HG02610 (cell line): ENCODE measurements around the gene USP11.
A peak's percentile ranks its signal among the peaks of the same experiment; 100 is the strongest.

Experiments used
- ATAC-seq: cut with Tn5 transposase; IDR thresholded peaks from one replicate; pipeline ENCODE4 v1.9.1; 2021; ENCODE audit warnings: mild to moderate bottlenecking, moderate library complexity; ENCODE audit not compliant: unreplicated experiment

The USP11 gene

GRCh38 chrX:47202877-47203276 is 29.9 kb upstream of the USP11 start:
- ATAC-seq, result no peak

GRCh38 chrX:47204970-47205369 is 27.8 kb upstream of the USP11 start:
- no peak for ATAC-seq

GRCh38 chrX:47206316-47206715 is 26.5 kb upstream of the USP11 start:
- ATAC-seq, result no peak

GRCh38 chrX:47208108-47208507 is 24.7 kb upstream of the USP11 start:
- ATAC-seq, result no peak

- no peak for ATAC-seq
These were observed 23.1 kb upstream of the USP11 start for GRCh38 chrX:47209508-47210238.

GRCh38 chrX:47210661-47211425 is 22.0 kb upstream of the USP11 start:
- no peak for ATAC-seq

- no peak for ATAC-seq
These were observed 20.2 kb upstream of the USP11 start for GRCh38 chrX:47212381-47213293.

GRCh38 chrX:47214435-47215077 is 18.3 kb upstream of the USP11 start:
- no peak for ATAC-seq

GRCh38 chrX:47215291-47215900 is 17.4 kb upstream of the USP11 start:
- no peak for ATAC-seq

- no peak for ATAC-seq
These were observed 16.4 kb upstream of the USP11 start for GRCh38 chrX:47216393-47216925.

- no peak for ATAC-seq
These were observed 15.5 kb upstream of the USP11 start for GRCh38 chrX:47217121-47217851.

- peak; percentile 92 for ATAC-seq
These were observed 14.9 kb upstream of the USP11 start for GRCh38 chrX:47217852-47218279.

- ATAC-seq, result peak; percentile 24
These were observed 14.4 kb upstream of the USP11 start, which contains the start of gene CDK16 for GRCh38 chrX:47218280-47218919. CDK16 (plus strand) TSS chrX:47218681; CDS start chrX:47223558, 4,877 bp downstream.

- no peak for ATAC-seq
These were observed 13.6 kb upstream of the USP11 start for GRCh38 chrX:47218920-47219815.

- no peak for ATAC-seq
These were observed 11.1 kb upstream of the USP11 start for GRCh38 chrX:47221756-47222155.

- no peak for ATAC-seq
These were observed 10.0 kb upstream of the USP11 start for GRCh38 chrX:47222751-47223350.

GRCh38 chrX:47223476-47224250 is 9.1 kb upstream of the USP11 start:
- no peak for ATAC-seq
